ENCODE data around the gene BTBD9.

DNA sequence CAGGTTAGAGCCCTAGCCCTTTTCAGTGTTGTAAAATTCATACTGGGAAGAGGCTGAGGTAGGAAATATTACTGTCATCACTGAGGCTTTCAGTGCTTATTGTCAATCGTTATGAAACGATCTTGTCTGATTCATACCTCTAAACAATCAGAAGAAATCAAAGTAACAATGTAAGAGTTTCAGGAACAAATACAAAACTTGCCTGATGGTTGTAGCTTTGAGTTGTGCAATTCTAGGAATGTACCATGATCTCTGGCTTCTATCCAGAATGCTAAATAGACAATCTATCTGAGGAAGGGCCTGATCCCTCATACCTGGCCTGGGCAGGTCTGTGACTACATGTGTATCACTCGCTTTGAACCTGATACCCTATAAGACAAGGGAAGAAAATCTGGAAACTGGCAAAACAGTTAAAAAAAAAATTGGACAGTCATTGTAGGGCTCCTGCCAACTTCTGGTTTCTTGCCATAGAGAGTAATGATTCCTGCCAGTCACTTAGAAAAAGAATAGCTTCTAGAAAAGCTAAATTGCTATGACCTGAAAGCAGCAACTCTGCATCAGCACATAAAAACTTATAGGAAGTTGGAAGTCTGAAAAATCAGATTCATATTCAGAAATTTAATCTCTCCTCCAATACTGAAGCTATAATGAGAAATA, 234.7 kb downstream of the BTBD9 start:
- TF ChIP-seq, protein P1, sequence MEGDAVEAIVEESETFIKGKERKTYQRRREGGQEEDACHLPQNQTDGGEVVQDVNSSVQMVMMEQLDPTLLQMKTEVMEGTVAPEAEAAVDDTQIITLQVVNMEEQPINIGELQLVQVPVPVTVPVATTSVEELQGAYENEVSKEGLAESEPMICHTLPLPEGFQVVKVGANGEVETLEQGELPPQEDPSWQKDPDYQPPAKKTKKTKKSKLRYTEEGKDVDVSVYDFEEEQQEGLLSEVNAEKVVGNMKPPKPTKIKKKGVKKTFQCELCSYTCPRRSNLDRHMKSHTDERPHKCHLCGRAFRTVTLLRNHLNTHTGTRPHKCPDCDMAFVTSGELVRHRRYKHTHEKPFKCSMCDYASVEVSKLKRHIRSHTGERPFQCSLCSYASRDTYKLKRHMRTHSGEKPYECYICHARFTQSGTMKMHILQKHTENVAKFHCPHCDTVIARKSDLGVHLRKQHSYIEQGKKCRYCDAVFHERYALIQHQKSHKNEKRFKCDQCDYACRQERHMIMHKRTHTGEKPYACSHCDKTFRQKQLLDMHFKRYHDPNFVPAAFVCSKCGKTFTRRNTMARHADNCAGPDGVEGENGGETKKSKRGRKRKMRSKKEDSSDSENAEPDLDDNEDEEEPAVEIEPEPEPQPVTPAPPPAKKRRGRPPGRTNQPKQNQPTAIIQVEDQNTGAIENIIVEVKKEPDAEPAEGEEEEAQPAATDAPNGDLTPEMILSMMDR (IDR thresholded peaks at IDR 0.05), result no peak
- TF ChIP-seq POLR2A (IDR thresholded peaks at IDR 0.05), result no peak
